Right atrium auricular region (tissue), 2 donors: Measurements from ENCODE around the gene JPH3. TPM values are rescaled to one million over a fixed set of nuclear protein-coding genes. Genes with fewer than 3 reads are reported as not detected.

ENCODE experiments used
- DNase-seq: peaks from one replicate; pipeline ENCODE4 v3.0.0-alpha.2; 2019; ENCODE audit warnings: low spot score
- H3K27ac ChIP-seq, 2 donors: fragments of 200-600 bp; sonication (generic); 1 replicate in 1 of 2; 2 replicates in 1 of 2; pipeline ENCODE4 v1.5.1; 2016 to 2019
- H3K27me3 ChIP-seq, 2 donors: fragments of 200-600 bp; sonication (generic); one replicate each; pipeline versions ENCODE4 v1.5.1 to v1.6.0; 2017 to 2019
- H3K36me3 ChIP-seq: fragments of 200-600 bp; sonication (generic); one replicate; pipeline ENCODE4 v1.5.1; 2016
- H3K4me1 ChIP-seq, 2 donors: fragments of 200-600 bp; sonication (generic); one replicate each; pipeline versions ENCODE4 v1.5.1 to v1.6.0; 2017 to 2019
- H3K4me3 ChIP-seq, 2 donors: fragments of 200-600 bp; sonication (generic); 1 replicate in 1 of 2; 2 replicates in 1 of 2; pipeline ENCODE4 v1.5.1; 2017 to 2019; ENCODE audit warnings: mild to moderate bottlenecking in 1 of 2, moderate library complexity in 1 of 2
- H3K9me3 ChIP-seq, 2 donors: fragments of 200-600 bp; sonication (generic); one replicate each; pipeline ENCODE4 v1.5.1; 2019
- total RNA-seq, 2 donors: library from RNA; depleted of rRNA; stranded (reverse); fragments of >200 nt; gene quantifications; one replicate each; pipeline ENCODE4 v1.1.0, GENCODE V29; 2016
- TF ChIP-seq, protein P1 (sequence below), 2 donors: fragments of 200-600 bp; sonication (generic); IDR thresholded peaks; one replicate each; pipeline ENCODE4 v1.5.1; 2019; ENCODE audit warnings: antibody characterized with exemption in 2 of 2

JPH3 gene
- total RNA-seq, 2 donors from 2014 or later: 0.08 to 0.11 TPM

GRCh38 chr16:87613961-87614360, 11.7 kb downstream of the JPH3 start:
- DNase-seq: no peak
- Histone ChIP-seq H3K9me3 (no peaks in the 10 kb centered on the region), H3K4me3 (no peak overlapping the region), H3K27ac (no peak overlapping the region), H3K27me3 (no peaks in the 10 kb centered on the region), H3K36me3 (no peaks in the 10 kb centered on the region), H3K4me1 (no peaks in the 10 kb centered on the region)
- TF ChIP-seq, protein P1, sequence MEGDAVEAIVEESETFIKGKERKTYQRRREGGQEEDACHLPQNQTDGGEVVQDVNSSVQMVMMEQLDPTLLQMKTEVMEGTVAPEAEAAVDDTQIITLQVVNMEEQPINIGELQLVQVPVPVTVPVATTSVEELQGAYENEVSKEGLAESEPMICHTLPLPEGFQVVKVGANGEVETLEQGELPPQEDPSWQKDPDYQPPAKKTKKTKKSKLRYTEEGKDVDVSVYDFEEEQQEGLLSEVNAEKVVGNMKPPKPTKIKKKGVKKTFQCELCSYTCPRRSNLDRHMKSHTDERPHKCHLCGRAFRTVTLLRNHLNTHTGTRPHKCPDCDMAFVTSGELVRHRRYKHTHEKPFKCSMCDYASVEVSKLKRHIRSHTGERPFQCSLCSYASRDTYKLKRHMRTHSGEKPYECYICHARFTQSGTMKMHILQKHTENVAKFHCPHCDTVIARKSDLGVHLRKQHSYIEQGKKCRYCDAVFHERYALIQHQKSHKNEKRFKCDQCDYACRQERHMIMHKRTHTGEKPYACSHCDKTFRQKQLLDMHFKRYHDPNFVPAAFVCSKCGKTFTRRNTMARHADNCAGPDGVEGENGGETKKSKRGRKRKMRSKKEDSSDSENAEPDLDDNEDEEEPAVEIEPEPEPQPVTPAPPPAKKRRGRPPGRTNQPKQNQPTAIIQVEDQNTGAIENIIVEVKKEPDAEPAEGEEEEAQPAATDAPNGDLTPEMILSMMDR (IDR thresholded peaks at IDR 0.05): no peak

- TF ChIP-seq, protein P1 (IDR thresholded peaks at IDR 0.05): no peak
- DNase-seq: no peak
- Histone ChIP-seq H3K4me1 (no peaks in the 10 kb centered on the region), H3K36me3 (no peaks in the 10 kb centered on the region), H3K4me3 (no peak overlapping the region), H3K27ac (no peak overlapping the region), H3K9me3 (no peaks in the 10 kb centered on the region), H3K27me3 (no peaks in the 10 kb centered on the region)
Measured at GRCh38 chr16:87615621-87616041, 13.3 kb downstream of the JPH3 start.

GRCh38 chr16:87616556-87616955, 14.2 kb downstream of the JPH3 start:
- Histone ChIP-seq H3K4me1 (no peaks in the 10 kb centered on the region), H3K9me3 (no peaks in the 10 kb centered on the region), H3K27ac (no peak overlapping the region), H3K36me3 (no peaks in the 10 kb centered on the region), H3K4me3 (no peak overlapping the region), H3K27me3 (no peaks in the 10 kb centered on the region)
- DNase-seq: no peak
- TF ChIP-seq, protein P1 (IDR thresholded peaks at IDR 0.05): no peak

DNA sequence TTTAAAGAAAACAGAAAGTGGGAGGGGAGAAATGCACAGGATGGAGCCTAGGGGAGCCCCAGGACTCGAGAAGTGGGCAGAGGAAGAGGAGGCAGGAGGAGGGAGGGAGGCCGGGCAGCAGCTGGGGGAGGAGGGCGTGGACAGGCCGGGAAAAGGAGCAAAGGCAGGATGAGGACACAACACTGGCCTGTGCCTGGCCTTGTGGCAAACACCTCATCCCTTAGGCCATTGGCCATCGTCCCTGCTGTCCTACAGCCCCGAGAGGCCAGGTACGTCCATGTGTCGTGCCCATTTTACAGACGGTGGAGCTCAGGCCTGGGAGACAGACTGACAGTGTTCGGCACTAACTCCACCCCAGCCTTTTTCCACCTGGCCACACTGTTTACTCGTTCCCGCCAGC, 15.9 kb downstream of the JPH3 start:
- Histone ChIP-seq H3K27ac (no peak overlapping the region), H3K27me3 (no peaks in the 10 kb centered on the region), H3K36me3 (no peaks in the 10 kb centered on the region), H3K4me1 (no peaks in the 10 kb centered on the region), H3K4me3 (no peak overlapping the region), H3K9me3 (no peaks in the 10 kb centered on the region)
- DNase-seq: no peak
- TF ChIP-seq, protein P1 (IDR thresholded peaks at IDR 0.05): no peak

DNA sequence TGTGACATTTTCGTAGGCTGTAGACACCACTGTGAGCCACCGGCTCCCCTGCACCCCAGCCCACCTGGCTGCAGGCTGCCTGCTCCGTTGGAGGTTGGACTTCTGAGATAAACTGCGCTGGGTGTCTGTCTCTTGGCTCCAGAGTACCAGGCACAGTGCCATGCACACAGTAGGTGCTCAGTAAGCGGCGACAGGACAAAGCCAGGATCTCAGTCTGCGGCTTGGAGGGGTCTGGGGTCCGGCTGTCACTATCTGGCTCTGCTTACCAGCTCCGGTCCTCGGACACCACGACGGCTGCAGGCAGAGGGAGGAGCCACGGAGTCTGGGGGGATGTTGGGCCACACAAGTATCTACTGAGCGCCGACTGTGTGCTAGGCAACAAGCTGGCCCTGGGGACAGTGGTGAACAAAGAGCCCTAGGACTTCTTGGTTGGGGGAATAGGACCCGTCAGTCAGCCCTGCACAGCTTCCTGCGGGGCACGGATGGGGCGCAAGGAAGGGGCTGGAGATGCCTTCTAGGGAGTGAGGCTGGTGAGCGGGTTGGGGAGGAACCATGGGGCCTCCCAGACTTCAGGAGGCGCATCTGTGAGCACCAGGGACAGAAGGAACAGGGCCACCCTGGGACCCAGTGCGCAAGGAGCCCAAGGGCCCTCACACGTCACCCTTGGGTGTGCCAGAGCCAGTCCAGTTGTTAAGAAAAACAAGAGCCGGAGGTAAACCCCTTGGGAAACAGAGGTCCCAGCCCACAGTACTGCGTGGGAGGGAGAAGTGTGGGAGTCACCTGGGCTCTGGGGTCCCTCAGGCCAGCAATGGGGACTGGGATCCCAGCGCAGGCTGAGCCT, 17.3 kb downstream of the JPH3 start:
- no peaks in the 10 kb centered on the region for H3K27me3 ChIP-seq
- TF ChIP-seq, protein P1 (IDR thresholded peaks at IDR 0.05): no peak
- no peak overlapping the region for H3K27ac ChIP-seq
- no peak overlapping the region for H3K4me3 ChIP-seq
- no peaks in the 10 kb centered on the region for H3K4me1 ChIP-seq
- no peaks in the 10 kb centered on the region for H3K9me3 ChIP-seq
- H3K36me3 ChIP-seq: no peaks in the 10 kb centered on the region
- no peak for DNase-seq

- no peak for DNase-seq
- H3K27me3 ChIP-seq: no peaks in the 10 kb centered on the region
- H3K4me1 ChIP-seq: no peaks in the 10 kb centered on the region
- no peaks in the 10 kb centered on the region for H3K36me3 ChIP-seq
- H3K27ac ChIP-seq: no peak overlapping the region
- H3K9me3 ChIP-seq: no peaks in the 10 kb centered on the region
- no peak overlapping the region for H3K4me3 ChIP-seq
- TF ChIP-seq, protein P1 (IDR thresholded peaks at IDR 0.05): no peak
Measured at GRCh38 chr16:87620201-87620495, 17.8 kb downstream of the JPH3 start.
